ENCODE measurements around the gene ABCD1. TPM values are rescaled to one million over a fixed set of nuclear protein-coding genes. Genes with fewer than 3 reads are reported as not detected.

ABCD1 gene
- total RNA-seq, 5 donors from 2014 or later (not counting 1 experiment from before 2014, with no cell fraction given) = 6.9 to 10.7 (median 7.9) TPM

GRCh38 chrX:153731117-153731844, 6.6 kb downstream of the ABCD1 start:
- H3K27me3 ChIP-seq (replicated peaks in 1 of 2; ENCODE audit: control insufficient read depth in 2 of 2, extremely low read depth in 1 of 2, insufficient read depth in 2 of 2, low read length in 1 of 2) = no peaks in the 10 kb centered on the region
- Mint-ChIP-seq H3K9me3 (peaks cover 5 to 6% (median 5%) of the 10 kb centered on the region in 3 donors), H3K4me3 (no peak overlapping the region), H3K27me3 (peaks cover 0 to 3% of the 10 kb centered on the region in 2 donors), H3K27ac (peak overlapping the region; percentile 69 to 71), H3K4me1 (peaks cover 15 to 38% (median 27%) of the 10 kb centered on the region in 3 donors), H3K36me3 (peaks cover 22% of the 10 kb centered on the region)
- CTCF ChIA-PET = no interaction called here
- H3K27ac ChIP-seq (ENCODE audit: low read length) = no peak overlapping the region
- H3K4me3 ChIP-seq (ENCODE audit: control insufficient read depth in 1 of 2, extremely low read depth in 1 of 2, low read length in 1 of 2) = no peak overlapping the region
- WGBS (ENCODE audit: insufficient coverage) = no CpG with 5 or more reads among the region's 6 CpGs
- peaks cover 5 to 6% of the 10 kb centered on the region in 2 donors for H3K36me3 ChIP-seq (ENCODE audit: control insufficient read depth in 2 of 2, extremely low read depth in 1 of 2, insufficient read depth in 1 of 2, low read length in 1 of 2)
- H3K9me3 ChIP-seq = no peaks in the 10 kb centered on the region
- no peak for ATAC-seq (replicated peaks in 1 of 4)
- peaks cover 0 to 30% of the 10 kb centered on the region in 2 experiments for H3K4me1 ChIP-seq (ENCODE audit: control insufficient read depth in 1 of 2, extremely low read depth in 1 of 2, insufficient read depth in 2 of 2, low read length in 2 of 2)
- POLR2A ChIA-PET = interaction anchor here in 1 of 2 donors (0.8 kb wide), 1 partner anchor 122 kb away, joined by 3 read pairs; no protein-coding TSS in a partner anchor
- peak in 1 of 35 experiments; percentile 11 for DNase-seq

- ChIA-PET POLR2A (interaction anchor here in 1 of 2 donors (0.6 to 0.8 kb wide), 2 partner anchors 121 to 260 kb away, joined by 3 to 10 read pairs; no protein-coding TSS in a partner anchor), CTCF (no interaction called here)
- Mint-ChIP-seq H3K4me3 (no peak overlapping the region), H3K27me3 (peaks cover 0 to 3% of the 10 kb centered on the region in 2 donors), H3K9me3 (peaks cover 5 to 6% (median 5%) of the 10 kb centered on the region in 3 donors), H3K36me3 (peaks cover 25% of the 10 kb centered on the region), H3K27ac (peak overlapping the region; percentile 69 to 71), H3K4me1 (peaks cover 15 to 35% (median 24%) of the 10 kb centered on the region in 3 donors)
- H3K9me3 ChIP-seq = no peaks in the 10 kb centered on the region
- no peak for DNase-seq
- H3K4me3 ChIP-seq (ENCODE audit: control insufficient read depth in 1 of 2, extremely low read depth in 1 of 2, low read length in 1 of 2) = no peak overlapping the region
- H3K36me3 ChIP-seq (ENCODE audit: control insufficient read depth in 2 of 2, extremely low read depth in 1 of 2, insufficient read depth in 1 of 2, low read length in 1 of 2) = peaks cover 6 to 10% of the 10 kb centered on the region in 2 donors
- no peaks in the 10 kb centered on the region for H3K27me3 ChIP-seq (replicated peaks in 1 of 2; ENCODE audit: control insufficient read depth in 2 of 2, extremely low read depth in 1 of 2, insufficient read depth in 2 of 2, low read length in 1 of 2)
- peaks cover 0 to 24% of the 10 kb centered on the region in 2 experiments for H3K4me1 ChIP-seq (ENCODE audit: control insufficient read depth in 1 of 2, extremely low read depth in 1 of 2, insufficient read depth in 2 of 2, low read length in 2 of 2)
- WGBS (ENCODE audit: insufficient coverage) = no CpG with 5 or more reads among the region's 3 CpGs
- no peak for ATAC-seq (replicated peaks in 1 of 4)
- no peak overlapping the region for H3K27ac ChIP-seq (ENCODE audit: low read length)
Measured at GRCh38 chrX:153731845-153732215, 7.2 kb downstream of the ABCD1 start.

- peak overlapping the region in 1 of 2 donors; percentile 69 for H3K27ac Mint-ChIP-seq
- Histone ChIP-seq H3K27me3 (replicated peaks in 1 of 2; ENCODE audit: control insufficient read depth in 2 of 2, extremely low read depth in 1 of 2, insufficient read depth in 2 of 2, low read length in 1 of 2) (no peaks in the 10 kb centered on the region), H3K4me1 (ENCODE audit: control insufficient read depth in 1 of 2, extremely low read depth in 1 of 2, insufficient read depth in 2 of 2, low read length in 2 of 2) (peaks cover 0 to 18% of the 10 kb centered on the region in 2 experiments), H3K9me3 (no peaks in the 10 kb centered on the region), H3K4me3 (ENCODE audit: control insufficient read depth in 1 of 2, extremely low read depth in 1 of 2, low read length in 1 of 2) (no peak overlapping the region), H3K36me3 (ENCODE audit: control insufficient read depth in 2 of 2, extremely low read depth in 1 of 2, insufficient read depth in 1 of 2, low read length in 1 of 2) (peaks cover 6 to 10% of the 10 kb centered on the region in 2 donors), H3K27ac (ENCODE audit: low read length) (no peak overlapping the region)
- H3K9me3 Mint-ChIP-seq = peaks cover 5 to 6% (median 5%) of the 10 kb centered on the region in 3 donors
- peaks cover 11 to 30% (median 18%) of the 10 kb centered on the region in 3 donors for H3K4me1 Mint-ChIP-seq
- DNase-seq = no peak
- peaks cover 25% of the 10 kb centered on the region for H3K36me3 Mint-ChIP-seq
- no CpG with 5 or more reads among the region's 14 CpGs for WGBS (ENCODE audit: insufficient coverage)
- H3K4me3 Mint-ChIP-seq = no peak overlapping the region
- ChIA-PET CTCF (no interaction called here), POLR2A (interaction anchor here in 1 of 2 donors (0.6 kb wide), 1 partner anchor 260 kb away, joined by 10 read pairs; no protein-coding TSS in a partner anchor)
- peaks cover 0 to 3% of the 10 kb centered on the region in 2 donors for H3K27me3 Mint-ChIP-seq
- ATAC-seq (replicated peaks in 1 of 4) = no peak
Measured at GRCh38 chrX:153732401-153732800, 7.7 kb downstream of the ABCD1 start.

- Histone ChIP-seq H3K4me1 (ENCODE audit: control insufficient read depth in 1 of 2, extremely low read depth in 1 of 2, insufficient read depth in 2 of 2, low read length in 2 of 2) (peaks cover 0 to 7% of the 10 kb centered on the region in 2 experiments), H3K36me3 (ENCODE audit: control insufficient read depth in 2 of 2, extremely low read depth in 1 of 2, insufficient read depth in 1 of 2, low read length in 1 of 2) (peaks cover 6 to 10% of the 10 kb centered on the region in 2 donors), H3K27ac (ENCODE audit: low read length) (no peak overlapping the region), H3K4me3 (ENCODE audit: control insufficient read depth in 1 of 2, extremely low read depth in 1 of 2, low read length in 1 of 2) (no peak overlapping the region), H3K27me3 (replicated peaks in 1 of 2; ENCODE audit: control insufficient read depth in 2 of 2, extremely low read depth in 1 of 2, insufficient read depth in 2 of 2, low read length in 1 of 2) (no peaks in the 10 kb centered on the region), H3K9me3 (no peaks in the 10 kb centered on the region)
- peaks cover 5 to 6% (median 5%) of the 10 kb centered on the region in 3 donors for H3K9me3 Mint-ChIP-seq
- POLR2A ChIA-PET = no interaction called here
- H3K4me3 Mint-ChIP-seq = no peak overlapping the region
- ATAC-seq (replicated peaks in 1 of 4) (no peak), DNase-seq (no peak)
- no peak overlapping the region for H3K27ac Mint-ChIP-seq
- H3K4me1 Mint-ChIP-seq = peaks cover 6 to 24% (median 13%) of the 10 kb centered on the region in 3 donors
- CTCF ChIA-PET = no interaction called here
- WGBS (ENCODE audit: insufficient coverage) = 90% methylated on average over 10 of the region's 15 CpGs
- peaks cover 0 to 3% of the 10 kb centered on the region in 2 donors for H3K27me3 Mint-ChIP-seq
- peaks cover 25% of the 10 kb centered on the region for H3K36me3 Mint-ChIP-seq
Measured at GRCh38 chrX:153733651-153734240, 9.1 kb downstream of the ABCD1 start.

DNA sequence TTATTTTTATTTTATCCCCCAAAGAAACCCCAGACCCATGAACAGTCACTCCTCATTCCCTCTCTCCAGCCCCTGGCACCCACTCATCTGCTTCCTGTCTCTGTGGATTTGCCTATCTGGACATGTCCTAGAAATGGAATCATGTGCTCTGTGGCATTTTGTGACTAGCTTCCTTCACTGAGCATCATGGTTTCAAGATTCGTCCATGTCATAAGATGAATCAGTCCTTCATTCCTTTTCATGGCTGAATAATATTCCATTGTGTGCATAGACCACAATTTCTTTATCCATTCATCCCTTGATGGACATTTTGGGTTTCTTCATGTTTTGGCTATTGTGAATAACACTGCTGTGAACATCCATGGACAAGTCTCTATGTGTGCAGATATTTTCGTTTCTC, 10.2 kb downstream of the ABCD1 start:
- H3K9me3 Mint-ChIP-seq = peaks cover 5 to 6% (median 5%) of the 10 kb centered on the region in 3 donors
- no peak overlapping the region for H3K27ac ChIP-seq (ENCODE audit: low read length)
- ChIA-PET CTCF (no interaction called here), POLR2A (no interaction called here)
- ATAC-seq (replicated peaks in 1 of 4) (no peak), DNase-seq (no peak)
- H3K27me3 ChIP-seq (replicated peaks in 1 of 2; ENCODE audit: control insufficient read depth in 2 of 2, extremely low read depth in 1 of 2, insufficient read depth in 2 of 2, low read length in 1 of 2) = no peaks in the 10 kb centered on the region
- H3K4me3 Mint-ChIP-seq = no peak overlapping the region
- H3K4me3 ChIP-seq (ENCODE audit: control insufficient read depth in 1 of 2, extremely low read depth in 1 of 2, low read length in 1 of 2) = no peak overlapping the region
- WGBS (ENCODE audit: insufficient coverage) = no CpG with 5 or more reads among the region's 2 CpGs
- peaks cover 2 to 6% of the 10 kb centered on the region in 2 donors for H3K36me3 ChIP-seq (ENCODE audit: control insufficient read depth in 2 of 2, extremely low read depth in 1 of 2, insufficient read depth in 1 of 2, low read length in 1 of 2)
- peaks cover 2 to 17% of the 10 kb centered on the region in 2 experiments for H3K4me1 ChIP-seq (ENCODE audit: control insufficient read depth in 1 of 2, extremely low read depth in 1 of 2, insufficient read depth in 2 of 2, low read length in 2 of 2)
- no peak overlapping the region for H3K27ac Mint-ChIP-seq
- peaks cover 13 to 31% (median 18%) of the 10 kb centered on the region in 3 donors for H3K4me1 Mint-ChIP-seq
- peaks cover 0 to 3% of the 10 kb centered on the region in 2 donors for H3K27me3 Mint-ChIP-seq
- no peaks in the 10 kb centered on the region for H3K9me3 ChIP-seq
- H3K36me3 Mint-ChIP-seq = peaks cover 25% of the 10 kb centered on the region

- Mint-ChIP-seq H3K4me3 (no peak overlapping the region), H3K4me1 (peaks cover 17 to 35% (median 22%) of the 10 kb centered on the region in 3 donors), H3K27me3 (peaks cover 0 to 3% of the 10 kb centered on the region in 2 donors), H3K9me3 (peaks cover 5 to 6% (median 5%) of the 10 kb centered on the region in 3 donors), H3K36me3 (peaks cover 25% of the 10 kb centered on the region), H3K27ac (no peak overlapping the region)
- DNase-seq (peak in 1 of 35 experiments; percentile 50), ATAC-seq (replicated peaks in 1 of 4) (peak in 2 of 4 experiments; percentile 42 to 58)
- WGBS (ENCODE audit: insufficient coverage) = 20% methylated on average over 3 of the region's 9 CpGs
- ChIA-PET CTCF (no interaction called here), POLR2A (no interaction called here)
- peaks cover 2 to 21% of the 10 kb centered on the region in 2 experiments for H3K4me1 ChIP-seq (ENCODE audit: control insufficient read depth in 1 of 2, extremely low read depth in 1 of 2, insufficient read depth in 2 of 2, low read length in 2 of 2)
- H3K27me3 ChIP-seq (replicated peaks in 1 of 2; ENCODE audit: control insufficient read depth in 2 of 2, extremely low read depth in 1 of 2, insufficient read depth in 2 of 2, low read length in 1 of 2) = no peaks in the 10 kb centered on the region
- peaks cover 2 to 6% of the 10 kb centered on the region in 2 donors for H3K36me3 ChIP-seq (ENCODE audit: control insufficient read depth in 2 of 2, extremely low read depth in 1 of 2, insufficient read depth in 1 of 2, low read length in 1 of 2)
- no peak overlapping the region for H3K27ac ChIP-seq (ENCODE audit: low read length)
- H3K4me3 ChIP-seq (ENCODE audit: control insufficient read depth in 1 of 2, extremely low read depth in 1 of 2, low read length in 1 of 2) = no peak overlapping the region
- H3K9me3 ChIP-seq = no peaks in the 10 kb centered on the region
Measured at GRCh38 chrX:153735274-153735673, 10.6 kb downstream of the ABCD1 start.
